Measurements from ENCODE around the gene DDX41.
"Not testable (repeated sequence)": the region's sequence is repeated elsewhere in the genome, so short reads cannot be mapped to it uniquely, and the experiment has no call there.

DDX41 gene

GRCh38 chr5:177537389-177538361, 20.9 kb upstream of the DDX41 start:
- DNase-seq: no peak

- no peak for DNase-seq
Observed at GRCh38 chr5:177536386-177536785, 19.6 kb upstream of the DDX41 start.

- no peak for DNase-seq
Observed at GRCh38 chr5:177535125-177535524, 18.4 kb upstream of the DDX41 start.

- not testable (repeated sequence) for DNase-seq
Observed at GRCh38 chr5:177534433-177534832, 17.7 kb upstream of the DDX41 start.

- no peak for DNase-seq
Observed at GRCh38 chr5:177531209-177531940, 14.6 kb upstream of the DDX41 start.

GRCh38 chr5:177530638-177531037, 13.9 kb upstream of the DDX41 start:
- DNase-seq: no peak

- no peak for DNase-seq
Observed at GRCh38 chr5:177529247-177530203, 12.8 kb upstream of the DDX41 start.

- no peak for DNase-seq
Observed at GRCh38 chr5:177528631-177529030, 11.9 kb upstream of the DDX41 start.

GRCh38 chr5:177527595-177527994, 10.8 kb upstream of the DDX41 start:
- no peak for DNase-seq

- DNase-seq: no peak
Observed at GRCh38 chr5:177526791-177527190, 10.0 kb upstream of the DDX41 start.

GRCh38 chr5:177526191-177526590, 9.4 kb upstream of the DDX41 start:
- no peak for DNase-seq

- no peak for DNase-seq
Observed at GRCh38 chr5:177524941-177525655, 8.3 kb upstream of the DDX41 start.

GRCh38 chr5:177524539-177524900, 7.8 kb upstream of the DDX41 start:
- no peak for DNase-seq

GRCh38 chr5:177523711-177524538, 7.2 kb upstream of the DDX41 start:
- no peak for DNase-seq

- DNase-seq: no peak
Observed at GRCh38 chr5:177520916-177521513, 4.3 kb upstream of the DDX41 start.

GRCh38 chr5:177520271-177520670, 3.5 kb upstream of the DDX41 start:
- DNase-seq: no peak

GRCh38 chr5:177519463-177520235, 2.9 kb upstream of the DDX41 start:
- DNase-seq: no peak

GRCh38 chr5:177515580-177515979, 1.2 kb downstream of the DDX41 start:
- DNase-seq: no peak

- no peak for DNase-seq
Observed at GRCh38 chr5:177514541-177514940, 2.2 kb downstream of the DDX41 start.

GRCh38 chr5:177513500-177513899, 3.3 kb downstream of the DDX41 start:
- no peak for DNase-seq
